H1 (cell line): ENCODE results near the gene BCL2L13. TPM values are rescaled to one million over a fixed set of nuclear protein-coding genes. Genes with fewer than 3 reads are reported as not detected.

Source experiments
- CBX5 ChIP-seq: fragments of 300-800, 300-1000 bp; sonication (generic); IDR thresholded peaks from 2 replicates; pipeline ENCODE4 v1.7.1; 2016; ENCODE audit warnings: antibody characterized with exemption, low read length, low read depth
- CHD2 ChIP-seq: IDR thresholded peaks from 2 replicates; pipeline ENCODE4 v1.6.1; 2012; ENCODE audit warnings: low read length, improper control_type of control experiment
- CHD7 ChIP-seq: fragments of 300-600 bp; sonication (generic); IDR thresholded peaks from 2 replicates; pipeline ENCODE4 v1.7.1; 2012; ENCODE audit warnings: low read length, moderate library complexity, mild to moderate bottlenecking, inconsistent platforms; ENCODE audit not compliant: insufficient replicate concordance
- E2F6 ChIP-seq: IDR thresholded peaks from 2 replicates; pipeline ENCODE4 v1.6.1; 2012; ENCODE audit warnings: inconsistent platforms
- KDM1A ChIP-seq: fragments of 200-600, 300-600 bp; sonication (generic); IDR thresholded peaks from 2 replicates; pipeline ENCODE4 v1.7.1; 2016; ENCODE audit warnings: mild to moderate bottlenecking, low read length, borderline replicate concordance
- KDM4A ChIP-seq: IDR thresholded peaks from one replicate; pipeline ENCODE4 v1.7.1; 2012; ENCODE audit warnings: low read depth, mild to moderate bottlenecking, moderate library complexity, low read length, inconsistent platforms; ENCODE audit not compliant: severe bottlenecking
- PHF8 ChIP-seq: fragments of 200-600 bp; sonication (generic); conservative IDR thresholded peaks from 2 replicates; pipeline ENCODE4 v1.7.1; 2012; ENCODE audit warnings: low read depth, mild to moderate bottlenecking, inconsistent platforms, low read length, moderate library complexity
- RNF2 ChIP-seq: fragments of 200-900, 300-1000 bp; sonication (generic); IDR thresholded peaks from 2 replicates; pipeline ENCODE4 v1.7.1; 2016; ENCODE audit warnings: borderline replicate concordance, low read depth, mild to moderate bottlenecking, antibody characterized with exemption, low read length; ENCODE audit not compliant: poor library complexity, severe bottlenecking; ENCODE audit errors: missing control alignments
- TCF12 ChIP-seq: IDR thresholded peaks from 2 replicates; pipeline ENCODE4 v1.6.1; 2011; ENCODE audit warnings: low read depth, mild to moderate bottlenecking, low read length
- polyA plus RNA-seq, 7 experiments: library from polyadenylated mRNA; depleted of rRNA in 3 of 7; stranded (reverse) in 5 of 7; unstranded in 2 of 7; fragments of >200 nt in 5 of 7; fragments of 200-250 nt in 2 of 7; gene quantifications; 1 replicate in 5 of 7; 2 replicates in 1 of 7; 4 replicates in 1 of 7; pipeline versions ENCODE4 v1.2.1 to v1.2.3, GENCODE V29; 2011 to 2013; ENCODE audit warnings: missing spikeins in 2 of 7, mixed read lengths in 2 of 7
- total RNA-seq: library from RNA; stranded (reverse); fragmentation: NEBNext Ultra II Directional; extraction: Animal tissue kit (Norgen Biotek cat#: 25700); gene quantifications from 2 replicates; pipeline ENCODE4 v1.2.1, GENCODE V29; 2021

The BCL2L13 gene
- total and polyA plus RNA-seq, 2 of the 8 experiments (the other 6 are each of a cell fraction or from before 2014, with no cell fraction given), result 20.7 to 35.0 TPM

GRCh38 chr22:17724678-17725499 lies 86.3 kb downstream of the BCL2L13 start (continued):
- TF ChIP-seq CHD7, result no peak
- TF ChIP-seq CBX5, result no peak
- TF ChIP-seq TCF12, result no peak
- no peak for TF ChIP-seq CHD2
- TF ChIP-seq KDM1A, result no peak
- no peak for TF ChIP-seq RNF2
- TF ChIP-seq PHF8, result no peak
- TF ChIP-seq KDM4A, result no peak
- no peak for TF ChIP-seq E2F6
